NCI-H2196 treated with DMSO at 0.1 percent for 48 hours (cell line): Measurements from ENCODE around the gene CAMK2N2.

Experiments used
- DNase-seq: peaks from one replicate; lab custom pipeline; 2025; ENCODE audit not compliant: unreplicated experiment; lab: John Stamatoyannopoulos, UW

Gene CAMK2N2

GRCh38 chr3:184240384-184241140 lies 20.8 kb downstream of the CAMK2N2 start:
- no peak for DNase-seq

- DNase-seq, result no peak
Measured at GRCh38 chr3:184239708-184240107, 21.6 kb downstream of the CAMK2N2 start.

GRCh38 chr3:184239221-184239620 lies 22.1 kb downstream of the CAMK2N2 start:
- no peak for DNase-seq

- DNase-seq, result no peak
Measured at GRCh38 chr3:184238246-184238818, 23.0 kb downstream of the CAMK2N2 start.

- peak; percentile 49 for DNase-seq
Measured at GRCh38 chr3:184237807-184238206, 23.5 kb downstream of the CAMK2N2 start.

- no peak for DNase-seq
Measured at GRCh38 chr3:184237211-184237610, 24.1 kb downstream of the CAMK2N2 start.

GRCh38 chr3:184236636-184237035 lies 24.7 kb downstream of the CAMK2N2 start:
- no peak for DNase-seq

GRCh38 chr3:184236033-184236410 lies 25.3 kb downstream of the CAMK2N2 start:
- DNase-seq, result no peak

GRCh38 chr3:184235381-184236032 lies 25.8 kb downstream of the CAMK2N2 start:
- no peak for DNase-seq

- no peak for DNase-seq
Measured at GRCh38 chr3:184234671-184235380, 26.5 kb downstream of the CAMK2N2 start.

- DNase-seq, result peak; percentile 87
Measured at GRCh38 chr3:184234224-184234623, 27.1 kb downstream of the CAMK2N2 start.

GRCh38 chr3:184233127-184233843 lies 28.1 kb downstream of the CAMK2N2 start:
- no peak for DNase-seq

- DNase-seq, result no peak
Measured at GRCh38 chr3:184231671-184232070, 29.7 kb downstream of the CAMK2N2 start.

- peak; percentile 83 for DNase-seq
Measured at GRCh38 chr3:184230603-184231528, 30.5 kb downstream of the CAMK2N2 start.

- no peak for DNase-seq
Measured at GRCh38 chr3:184230081-184230602, 31.2 kb downstream of the CAMK2N2 start.

GRCh38 chr3:184229394-184230080 lies 31.8 kb downstream of the CAMK2N2 start, which contains the start of gene VWA5B2:
VWA5B2 (plus strand) TSS chr3:184229585; CDS start chr3:184230529, 944 bp downstream.
- DNase-seq, result peak; percentile 87

- no peak for DNase-seq
Measured at GRCh38 chr3:184228376-184229137, 32.8 kb downstream of the CAMK2N2 start.

- peak; percentile 36 for DNase-seq
Measured at GRCh38 chr3:184227481-184227935, 33.8 kb downstream of the CAMK2N2 start.
